KMS-11 (cell line): Measurements from ENCODE around the gene ATXN7L1.

ENCODE experiments used
- H2AFZ ChIP-seq: fragments of 200-600 bp; sonication (generic); 2 replicates; pipeline ENCODE4 v1.6.1; 2016; ENCODE audit warnings: antibody characterized with exemption, mixed run types, low read depth
- H3K27ac ChIP-seq: fragments of 200-600 bp; sonication (generic); 2 replicates; pipeline ENCODE4 v1.6.1; 2016; ENCODE audit warnings: mild to moderate bottlenecking, mixed run types
- H3K27me3 ChIP-seq: fragments of 200-600 bp; sonication (generic); 2 replicates; pipeline ENCODE4 v1.6.1; 2017; ENCODE audit warnings: mild to moderate bottlenecking, low read depth, mixed run types, moderate library complexity; ENCODE audit not compliant: insufficient read depth
- H3K36me3 ChIP-seq: fragments of 200-600 bp; sonication (generic); 2 replicates; pipeline ENCODE4 v1.6.1; 2017; ENCODE audit warnings: mild to moderate bottlenecking, mixed run types; ENCODE audit not compliant: insufficient read depth
- H3K4me1 ChIP-seq: fragments of 200-600 bp; sonication (generic); 2 replicates; pipeline ENCODE4 v1.6.1; 2016; ENCODE audit warnings: mild to moderate bottlenecking, low read depth, mixed run types; ENCODE audit not compliant: poor library complexity, severe bottlenecking
- H3K4me2 ChIP-seq: fragments of 200-600 bp; sonication (generic); 2 replicates; pipeline ENCODE4 v1.7.0; 2016; ENCODE audit warnings: mild to moderate bottlenecking, mixed run types
- H3K4me3 ChIP-seq: fragments of 200-600 bp; sonication (generic); IDR thresholded peaks from 2 replicates; pipeline ENCODE4 v1.6.1; 2017; ENCODE audit warnings: low read depth, low read length, mixed read lengths; ENCODE audit not compliant: insufficient read depth
- H3K79me2 ChIP-seq: fragments of 200-600 bp; sonication (generic); 2 replicates; pipeline ENCODE4 v1.6.1; 2016; ENCODE audit warnings: low read depth, mixed run types; ENCODE audit not compliant: insufficient read depth
- H3K9ac ChIP-seq: fragments of 200-600 bp; sonication (generic); 2 replicates; pipeline ENCODE4 v1.6.1; 2016; ENCODE audit warnings: mild to moderate bottlenecking, mixed run types
- H4K20me1 ChIP-seq: fragments of 200-600 bp; sonication (generic); 2 replicates; pipeline ENCODE4 v1.6.1; 2016; ENCODE audit warnings: mild to moderate bottlenecking, mixed run types; ENCODE audit not compliant: insufficient read depth
- CTCF ChIP-seq: fragments of 200-600 bp; sonication (generic); conservative IDR thresholded peaks from 2 replicates; pipeline ENCODE4 v1.6.1; 2017; ENCODE audit warnings: low read depth, mild to moderate bottlenecking, antibody characterized with exemption, low read length, moderate library complexity, mixed read lengths

Gene ATXN7L1

GRCh38 chr7:105652359-105652993 lies 223.9 kb downstream of the ATXN7L1 start:
- H3K4me1 ChIP-seq = peaks cover 41% of the 10 kb centered on the region
- TF ChIP-seq CTCF = peak; percentile 88
- H3K9ac ChIP-seq = no peak overlapping the region
- no peak overlapping the region for H3K27ac ChIP-seq
- H3K79me2 ChIP-seq = no peaks in the 10 kb centered on the region
- H2AFZ ChIP-seq = no peak overlapping the region
- H3K27me3 ChIP-seq = no peaks in the 10 kb centered on the region
- no peak overlapping the region for H3K4me2 ChIP-seq
- H4K20me1 ChIP-seq = no peaks in the 10 kb centered on the region
- H3K36me3 ChIP-seq = no peaks in the 10 kb centered on the region
- H3K4me3 ChIP-seq = no peak overlapping the region

- no peak overlapping the region for H3K9ac ChIP-seq
- no peak overlapping the region for H3K27ac ChIP-seq
- no peaks in the 10 kb centered on the region for H3K27me3 ChIP-seq
- no peak overlapping the region for H2AFZ ChIP-seq
- H3K79me2 ChIP-seq = no peaks in the 10 kb centered on the region
- H3K4me3 ChIP-seq = no peak overlapping the region
- H3K4me1 ChIP-seq = peaks cover 44% of the 10 kb centered on the region
- no peak overlapping the region for H3K4me2 ChIP-seq
- no peaks in the 10 kb centered on the region for H3K36me3 ChIP-seq
- no peak for TF ChIP-seq CTCF
- H4K20me1 ChIP-seq = no peaks in the 10 kb centered on the region
Observed at GRCh38 chr7:105651798-105652197, 224.6 kb downstream of the ATXN7L1 start.

GRCh38 chr7:105650382-105650970 lies 225.9 kb downstream of the ATXN7L1 start:
- Histone ChIP-seq H3K4me1 (peaks cover 44% of the 10 kb centered on the region), H3K4me2 (peak overlapping the region; percentile 20; the same call in 1 of the 2 replicates)

GRCh38 chr7:105649727-105650381 lies 226.5 kb downstream of the ATXN7L1 start:
- H3K4me2 ChIP-seq = no peak overlapping the region
- no peak for TF ChIP-seq CTCF
- H3K27ac ChIP-seq = no peak overlapping the region
- H3K9ac ChIP-seq = no peak overlapping the region
- no peaks in the 10 kb centered on the region for H3K79me2 ChIP-seq
- no peaks in the 10 kb centered on the region for H3K36me3 ChIP-seq
- H3K4me3 ChIP-seq = no peak overlapping the region
- H2AFZ ChIP-seq = no peak overlapping the region
- H3K4me1 ChIP-seq = peaks cover 44% of the 10 kb centered on the region
- no peaks in the 10 kb centered on the region for H4K20me1 ChIP-seq
- no peaks in the 10 kb centered on the region for H3K27me3 ChIP-seq

More at GRCh38 chr7:105650382-105650970, 225.9 kb downstream of the ATXN7L1 start:
- H3K4me3 ChIP-seq = no peak overlapping the region
- H3K27ac ChIP-seq = no peak overlapping the region
- no peak for TF ChIP-seq CTCF
- no peak overlapping the region for H2AFZ ChIP-seq
- H4K20me1 ChIP-seq = no peaks in the 10 kb centered on the region
- H3K36me3 ChIP-seq = no peaks in the 10 kb centered on the region
- no peak overlapping the region for H3K9ac ChIP-seq
- no peaks in the 10 kb centered on the region for H3K79me2 ChIP-seq
- no peaks in the 10 kb centered on the region for H3K27me3 ChIP-seq
